Measurements from ENCODE around the gene ABCD4. TPM values are rescaled to one million over a fixed set of nuclear protein-coding genes. Genes with fewer than 3 reads are reported as not detected.
A peak's percentile ranks its signal among the peaks of the same experiment; 100 is the strongest.

The ABCD4 gene
- total RNA-seq, 6 experiments from 2014 or later, result 13.4 to 18.5 (median 15.7) TPM

- no peak overlapping the region; the same call in 1 of the 2 replicates for H3K27ac Mint-ChIP-seq
- peaks cover 23% of the 10 kb centered on the region for H3K4me1 Mint-ChIP-seq (ENCODE audit: low read depth)
- no peak for TF ChIP-seq CTCF (IDR thresholded peaks at IDR 0.05)
- H3K9me3 Mint-ChIP-seq, result no peaks in the 10 kb centered on the region
- H3K36me3 Mint-ChIP-seq (ENCODE audit: low read depth), result peaks cover 5% of the 10 kb centered on the region
- DNase-seq, result no peak
- 0 out of 2 replicates have a peak overlapping the region, but pooled peaks have one; percentile 5 for H3K4me3 Mint-ChIP-seq
- 0 out of 2 replicates have a peak, but pooled peaks cover 1% of the 10 kb centered on the region for H3K27me3 Mint-ChIP-seq (ENCODE audit: insufficient read depth)
These were observed 3.6 kb downstream of the ABCD4 start for GRCh38 chr14:74299061-74299545.

- H3K9me3 Mint-ChIP-seq, result no peaks in the 10 kb centered on the region
- TF ChIP-seq CTCF (IDR thresholded peaks at IDR 0.05), result no peak
- no peak overlapping the region for H3K27ac Mint-ChIP-seq
- DNase-seq, result no peak
- no peak overlapping the region for H3K4me3 Mint-ChIP-seq
- H3K4me1 Mint-ChIP-seq (ENCODE audit: low read depth), result peaks cover 23% of the 10 kb centered on the region
- H3K36me3 Mint-ChIP-seq (ENCODE audit: low read depth), result peaks cover 5% of the 10 kb centered on the region
- H3K27me3 Mint-ChIP-seq (ENCODE audit: insufficient read depth), result 0 out of 2 replicates have a peak, but pooled peaks cover 1% of the 10 kb centered on the region
These were observed 4.7 kb downstream of the ABCD4 start for GRCh38 chr14:74297986-74298385.

GRCh38 chr14:74296037-74296467 is 6.7 kb downstream of the ABCD4 start:
- no peak for TF ChIP-seq CTCF (IDR thresholded peaks at IDR 0.05)
- Mint-ChIP-seq H3K9me3 (no peaks in the 10 kb centered on the region), H3K27ac (no peak overlapping the region; the same call in 1 of the 2 replicates), H3K27me3 (ENCODE audit: insufficient read depth) (0 out of 2 replicates have a peak, but pooled peaks cover 1% of the 10 kb centered on the region), H3K4me3 (no peak overlapping the region), H3K4me1 (ENCODE audit: low read depth) (peaks cover 12% of the 10 kb centered on the region), H3K36me3 (ENCODE audit: low read depth) (no peaks in the 10 kb centered on the region; the same call in 1 of the 2 replicates)
- DNase-seq, result no peak

GRCh38 chr14:74293606-74294005 is 9.1 kb downstream of the ABCD4 start:
- no peaks in the 10 kb centered on the region for H3K27me3 Mint-ChIP-seq (ENCODE audit: insufficient read depth)
- peaks cover 5% of the 10 kb centered on the region for H3K36me3 Mint-ChIP-seq (ENCODE audit: low read depth)

GRCh38 chr14:74292061-74292460 is 10.7 kb downstream of the ABCD4 start:
- no peak for TF ChIP-seq CTCF (IDR thresholded peaks at IDR 0.05)
- no peak overlapping the region for H3K27ac Mint-ChIP-seq
- H3K4me1 Mint-ChIP-seq (ENCODE audit: low read depth), result no peaks in the 10 kb centered on the region

More at GRCh38 chr14:74293606-74294005, 9.1 kb downstream of the ABCD4 start:
- Mint-ChIP-seq H3K27ac (no peak overlapping the region), H3K4me3 (no peak overlapping the region), H3K4me1 (ENCODE audit: low read depth) (0 out of 2 replicates have a peak, but pooled peaks cover 1% of the 10 kb centered on the region), H3K9me3 (no peaks in the 10 kb centered on the region)
- DNase-seq, result no peak
- TF ChIP-seq CTCF (IDR thresholded peaks at IDR 0.05), result no peak

More at GRCh38 chr14:74292061-74292460, 10.7 kb downstream of the ABCD4 start:
- DNase-seq, result no peak
- no peak overlapping the region for H3K4me3 Mint-ChIP-seq
- H3K27me3 Mint-ChIP-seq (ENCODE audit: insufficient read depth), result no peaks in the 10 kb centered on the region
- H3K36me3 Mint-ChIP-seq (ENCODE audit: low read depth), result peaks cover 5% of the 10 kb centered on the region
- H3K9me3 Mint-ChIP-seq, result no peaks in the 10 kb centered on the region
